Esophagus squamous epithelium (tissue), 5 donors: ENCODE data around the gene DOCK1. TPM values are rescaled to one million over a fixed set of nuclear protein-coding genes. Genes with fewer than 3 reads are reported as not detected.

Experiments used
- DNase-seq: peaks from one replicate; lab custom pipeline; 2025; lab: John Stamatoyannopoulos, UW
- H3K27ac ChIP-seq, 4 donors: fragments of 200-600 bp; sonication (generic); one replicate each; pipeline ENCODE4 v1.5.1; 2016 to 2019; ENCODE audit warnings: mild to moderate bottlenecking in 1 of 4
- H3K27me3 ChIP-seq, 4 donors: fragments of 200-600 bp; sonication (generic); 1 replicate in 3 of 4; 2 replicates in 1 of 4; pipeline versions ENCODE4 v1.5.1 to v1.6.0; 2017 to 2021; ENCODE audit warnings: antibody characterized with exemption in 1 of 4
- H3K36me3 ChIP-seq, 3 donors: fragments of 200-600 bp; sonication (generic); one replicate each; pipeline ENCODE4 v1.5.1; 2016 to 2019
- H3K4me1 ChIP-seq, 3 donors: fragments of 200-600 bp; sonication (generic); one replicate each; pipeline ENCODE4 v1.5.1; 2017 to 2019
- H3K4me3 ChIP-seq, 4 donors: fragments of 200-600 bp; sonication (generic); 1 replicate in 3 of 4; 2 replicates in 1 of 4; pipeline ENCODE4 v1.5.1; 2016 to 2019; ENCODE audit warnings: mild to moderate bottlenecking in 2 of 4, moderate library complexity in 1 of 4
- H3K9me3 ChIP-seq, 3 donors: fragments of 200-600 bp; sonication (generic); one replicate each; pipeline ENCODE4 v1.5.1; 2016 to 2019
- POLR2A ChIP-seq, 4 donors: fragments of 450-650 bp; IDR thresholded peaks; one replicate each; pipeline ENCODE4 v1.6.1; 2017; ENCODE audit warnings: antibody characterized with exemption in 4 of 4, mild to moderate bottlenecking in 4 of 4, moderate library complexity in 3 of 4
- WGBS, 2 donors: methylation state at CpG; one replicate each; pipeline ENCODE4 v1.1.5; 2018; 5-methylcytosine and 5-hydroxymethylcytosine counted together
- intact Hi-C: fragments of 100-400 bp; cut with DNase I; formaldehyde crosslinking; loops from one replicate; pipeline ENCODE4 v1.15.0; 2022
- total RNA-seq, 4 donors: library from RNA; depleted of rRNA; stranded (reverse); fragments of >200 nt; gene quantifications; one replicate each; pipeline ENCODE4 v1.1.0, GENCODE V29; 2016
- TF ChIP-seq, protein P1 (sequence below), 6 experiments: fragments of 450-650 bp in 4 of 6; fragments of 200-600 bp in 2 of 6; sonication (generic) in 2 of 6; IDR thresholded peaks; one replicate each; pipeline ENCODE4 v1.5.1; 2016 to 2019; ENCODE audit warnings: antibody characterized with exemption in 6 of 6, mild to moderate bottlenecking in 4 of 6, moderate library complexity in 4 of 6
- donor health status: DM: yes; HTN: yes; CAD: no.

DOCK1 gene
- total RNA-seq, 4 donors from 2014 or later: 31.8 to 83.4 (median 49.8) TPM

DNA sequence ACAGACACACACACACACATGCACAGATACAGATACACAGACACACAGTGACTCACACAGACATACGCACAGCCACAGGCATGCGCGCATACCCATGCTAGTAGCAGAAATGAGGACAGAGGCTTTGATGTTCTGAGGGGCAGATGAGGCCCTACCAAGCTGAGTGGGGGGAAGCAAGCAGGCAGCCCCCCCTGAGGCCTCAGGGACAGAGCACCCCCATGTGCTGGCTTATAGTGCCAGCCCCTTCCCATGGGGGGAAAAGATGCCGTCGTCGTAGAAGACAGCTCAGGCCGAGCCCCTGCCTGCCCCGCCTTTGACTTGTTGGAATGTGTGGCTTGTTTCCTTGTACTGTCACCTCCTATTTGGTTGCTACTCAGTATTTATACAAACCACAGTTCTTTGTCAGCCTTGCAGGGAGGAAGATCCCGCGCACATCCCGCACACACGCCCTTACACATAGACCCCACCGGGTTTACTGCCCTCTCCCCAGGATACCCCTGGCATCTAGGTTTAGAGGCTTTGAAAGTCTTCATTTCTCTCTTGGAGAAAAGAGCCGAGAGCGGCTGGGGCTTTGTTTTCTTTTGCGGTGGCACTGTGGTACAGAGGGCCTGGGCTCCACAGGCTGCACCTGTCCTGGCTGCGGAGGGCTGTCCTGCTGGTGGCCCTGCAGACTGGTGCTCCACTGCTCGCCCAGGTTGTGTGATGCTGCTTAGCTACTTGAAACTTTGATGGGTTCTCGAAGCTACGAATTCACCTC lies 112.5 kb downstream of the DOCK1 start:
- Histone ChIP-seq H3K27ac (no peak overlapping the region), H3K36me3 (peaks cover 0 to 78% (median 0%) of the 10 kb centered on the region in 3 donors), H3K9me3 (no peaks in the 10 kb centered on the region), H3K4me3 (no peak overlapping the region), H3K4me1 (peaks cover 0 to 13% (median 11%) of the 10 kb centered on the region in 3 donors), H3K27me3 (no peaks in the 10 kb centered on the region)
- 89 to 100% methylated on average over 4 to 17 of the region's 20 CpGs for WGBS, 2 donors
- intact Hi-C loops: no loop called here
- TF ChIP-seq POLR2A (IDR thresholded peaks at IDR 0.05): no peak
- TF ChIP-seq, protein P1, sequence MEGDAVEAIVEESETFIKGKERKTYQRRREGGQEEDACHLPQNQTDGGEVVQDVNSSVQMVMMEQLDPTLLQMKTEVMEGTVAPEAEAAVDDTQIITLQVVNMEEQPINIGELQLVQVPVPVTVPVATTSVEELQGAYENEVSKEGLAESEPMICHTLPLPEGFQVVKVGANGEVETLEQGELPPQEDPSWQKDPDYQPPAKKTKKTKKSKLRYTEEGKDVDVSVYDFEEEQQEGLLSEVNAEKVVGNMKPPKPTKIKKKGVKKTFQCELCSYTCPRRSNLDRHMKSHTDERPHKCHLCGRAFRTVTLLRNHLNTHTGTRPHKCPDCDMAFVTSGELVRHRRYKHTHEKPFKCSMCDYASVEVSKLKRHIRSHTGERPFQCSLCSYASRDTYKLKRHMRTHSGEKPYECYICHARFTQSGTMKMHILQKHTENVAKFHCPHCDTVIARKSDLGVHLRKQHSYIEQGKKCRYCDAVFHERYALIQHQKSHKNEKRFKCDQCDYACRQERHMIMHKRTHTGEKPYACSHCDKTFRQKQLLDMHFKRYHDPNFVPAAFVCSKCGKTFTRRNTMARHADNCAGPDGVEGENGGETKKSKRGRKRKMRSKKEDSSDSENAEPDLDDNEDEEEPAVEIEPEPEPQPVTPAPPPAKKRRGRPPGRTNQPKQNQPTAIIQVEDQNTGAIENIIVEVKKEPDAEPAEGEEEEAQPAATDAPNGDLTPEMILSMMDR (IDR thresholded peaks at IDR 0.05): no peak
- no peak for DNase-seq

DNA sequence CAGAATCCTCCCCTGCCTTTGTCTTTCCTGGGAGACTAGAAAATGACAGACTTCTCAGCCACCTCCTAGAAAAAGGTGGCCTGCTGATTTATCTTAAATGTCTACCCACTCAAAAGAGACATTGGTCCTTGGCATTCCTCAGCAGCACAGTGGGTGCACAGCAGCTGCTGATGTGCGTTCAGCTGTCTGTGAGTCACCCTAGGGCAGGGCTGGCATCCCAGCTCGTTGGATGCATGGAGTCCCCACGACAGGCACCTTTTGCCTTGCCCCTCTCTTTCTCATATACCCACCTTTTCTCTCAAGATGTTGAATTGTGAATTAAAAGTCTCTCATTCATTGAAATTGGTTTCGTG lies 113.0 kb downstream of the DOCK1 start:
- DNase-seq: no peak
- Histone ChIP-seq H3K4me1 (peaks cover 0 to 8% (median 7%) of the 10 kb centered on the region in 3 donors), H3K9me3 (no peaks in the 10 kb centered on the region), H3K27ac (no peak overlapping the region), H3K27me3 (no peaks in the 10 kb centered on the region), H3K36me3 (peaks cover 0 to 83% (median 0%) of the 10 kb centered on the region in 3 donors), H3K4me3 (no peak overlapping the region)
- TF ChIP-seq POLR2A (IDR thresholded peaks at IDR 0.05): no peak
- TF ChIP-seq, protein P1 (IDR thresholded peaks at IDR 0.05): no peak
- intact Hi-C loops: no loop called here
- WGBS, 2 donors: 70 to 79% methylated on average over 4 of the region's 4 CpGs

DNA sequence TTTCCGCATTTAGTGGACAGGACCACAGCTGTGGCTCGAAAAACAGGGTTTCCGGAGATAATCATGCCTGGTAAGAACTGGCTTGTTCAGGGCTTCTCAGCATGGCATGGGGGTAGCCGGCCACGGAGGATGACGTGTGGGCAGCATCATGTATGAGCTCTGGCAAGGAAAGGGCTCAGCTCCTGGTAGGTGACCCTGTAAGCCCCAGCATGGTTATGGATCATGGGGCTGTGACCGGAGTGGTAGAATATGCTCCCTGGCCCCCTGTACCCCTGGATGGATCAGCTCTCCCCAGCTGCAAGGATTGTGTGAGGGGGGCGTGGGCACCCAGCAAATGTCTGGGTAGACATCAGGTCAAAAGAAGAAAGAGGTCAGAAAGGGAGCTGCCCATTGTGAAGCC lies 113.5 kb downstream of the DOCK1 start:
- Histone ChIP-seq H3K27ac (no peak overlapping the region), H3K9me3 (no peaks in the 10 kb centered on the region), H3K4me3 (no peak overlapping the region), H3K36me3 (peaks cover 0 to 88% (median 0%) of the 10 kb centered on the region in 3 donors), H3K27me3 (no peaks in the 10 kb centered on the region), H3K4me1 (peaks cover 0 to 3% (median 2%) of the 10 kb centered on the region in 3 donors)
- intact Hi-C loops: no loop called here
- no peak for TF ChIP-seq POLR2A (IDR thresholded peaks at IDR 0.05)
- TF ChIP-seq, protein P1 (IDR thresholded peaks at IDR 0.05): no peak
- 88 to 93% methylated on average over 4 to 7 of the region's 8 CpGs for WGBS, 2 donors
- no peak for DNase-seq

DNA sequence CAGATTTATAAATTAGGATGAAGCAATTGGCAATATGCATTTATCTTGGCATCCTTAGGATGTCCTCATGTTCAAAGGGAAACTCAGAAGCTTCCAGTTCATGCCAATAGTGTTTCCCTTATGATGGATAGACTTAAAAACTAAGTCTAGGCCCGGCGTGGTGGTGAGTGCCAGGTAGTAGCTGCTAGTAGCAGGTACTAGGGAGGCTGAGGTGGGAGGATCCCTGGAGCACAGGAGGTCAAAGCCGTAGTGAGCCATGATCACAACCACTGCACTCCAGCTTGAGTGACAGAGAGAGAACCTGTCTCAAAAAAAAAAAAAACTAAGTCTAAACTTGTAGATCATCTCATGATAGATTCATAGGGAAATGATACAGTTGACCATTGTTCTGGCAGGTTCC lies 115.0 kb downstream of the DOCK1 start:
- H3K4me1 ChIP-seq: peaks cover 0 to 4% (median 0%) of the 10 kb centered on the region in 3 donors
- TF ChIP-seq, protein P1 (IDR thresholded peaks at IDR 0.05): no peak
- no peak for TF ChIP-seq POLR2A (IDR thresholded peaks at IDR 0.05)
- no peaks in the 10 kb centered on the region for H3K9me3 ChIP-seq
- peaks cover 0 to 94% (median 0%) of the 10 kb centered on the region in 3 donors for H3K36me3 ChIP-seq
- DNase-seq: no peak
- 91% methylated on average over 3 of the region's 3 CpGs for WGBS, 2 donors
- H3K27me3 ChIP-seq: no peaks in the 10 kb centered on the region
- intact Hi-C loops: no loop called here
- no peak overlapping the region for H3K27ac ChIP-seq
- H3K4me3 ChIP-seq: no peak overlapping the region

DNA sequence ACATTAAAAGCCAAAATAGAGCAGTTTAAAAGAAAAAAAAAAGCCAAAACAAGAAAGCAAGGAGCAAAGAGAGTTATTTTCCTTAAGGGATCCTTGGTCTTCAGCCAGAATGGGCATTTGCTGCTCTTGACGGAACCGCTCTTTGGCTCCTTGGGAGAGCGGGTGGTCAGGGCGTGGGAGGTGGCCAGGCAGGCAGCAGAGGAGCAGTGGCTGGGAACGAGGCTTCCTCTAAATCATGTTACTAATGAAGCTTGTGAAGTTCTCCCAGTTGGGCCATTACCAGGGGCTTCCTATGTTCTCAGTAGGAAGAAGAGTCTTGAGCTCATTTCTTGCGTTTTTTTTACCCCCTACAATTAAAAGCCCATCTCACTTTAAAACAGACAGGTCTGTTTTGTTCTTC lies 116.6 kb downstream of the DOCK1 start:
- Histone ChIP-seq H3K36me3 (peaks cover 0 to 97% (median 6%) of the 10 kb centered on the region in 3 donors), H3K4me1 (peaks cover 0 to 5% (median 0%) of the 10 kb centered on the region in 3 donors), H3K9me3 (no peaks in the 10 kb centered on the region), H3K27ac (no peak overlapping the region), H3K27me3 (no peaks in the 10 kb centered on the region), H3K4me3 (no peak overlapping the region)
- intact Hi-C loops: no loop called here
- 89 to 90% methylated on average over 6 of the region's 6 CpGs for WGBS, 2 donors
- TF ChIP-seq, protein P1 (IDR thresholded peaks at IDR 0.05): no peak
- no peak for TF ChIP-seq POLR2A (IDR thresholded peaks at IDR 0.05)
- DNase-seq: no peak
